Islet precursor cell (in vitro differentiated cells): ENCODE results near the gene LCN12.

ENCODE experiments used
- DNase-seq: peaks from one replicate; pipeline ENCODE4 v3.0.0-alpha.2; 2018

LCN12 gene

DNA sequence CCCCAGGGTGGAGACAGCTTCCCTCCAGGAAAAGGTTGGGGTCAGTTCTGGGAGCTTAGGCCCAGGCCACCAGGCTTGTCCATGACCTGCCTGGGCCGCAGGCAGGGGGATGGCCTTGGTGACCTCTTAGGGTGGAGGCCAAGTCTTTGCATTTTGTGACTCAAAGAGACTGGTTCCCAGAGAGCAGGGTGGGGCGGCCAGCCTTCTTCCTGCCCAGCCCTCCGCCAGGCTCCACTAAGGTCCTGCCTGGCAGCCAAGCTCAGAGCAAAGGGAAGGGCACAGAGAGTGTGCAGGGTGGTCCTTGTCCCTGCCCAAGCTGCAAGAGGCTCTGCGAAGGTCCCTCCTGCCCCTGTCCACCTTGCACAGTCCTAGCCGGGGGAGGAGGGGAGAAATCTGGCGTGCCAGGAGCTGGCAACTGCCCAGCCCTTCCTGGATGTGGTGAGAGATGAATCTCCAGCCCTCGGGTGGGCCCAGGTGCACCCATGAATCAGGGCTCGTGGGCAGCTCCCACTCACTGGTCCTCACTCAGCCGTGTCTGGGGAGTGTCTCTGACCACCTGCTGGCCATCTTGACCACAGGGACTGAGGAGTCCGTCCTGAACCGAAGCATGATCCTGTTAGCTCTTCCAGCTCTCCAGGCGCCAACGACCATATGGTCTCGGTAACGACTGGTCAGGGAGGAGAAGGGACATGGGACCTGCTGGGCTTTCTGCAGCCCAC is 22.9 kb downstream of the LCN12 start:
- no peak for DNase-seq

DNA sequence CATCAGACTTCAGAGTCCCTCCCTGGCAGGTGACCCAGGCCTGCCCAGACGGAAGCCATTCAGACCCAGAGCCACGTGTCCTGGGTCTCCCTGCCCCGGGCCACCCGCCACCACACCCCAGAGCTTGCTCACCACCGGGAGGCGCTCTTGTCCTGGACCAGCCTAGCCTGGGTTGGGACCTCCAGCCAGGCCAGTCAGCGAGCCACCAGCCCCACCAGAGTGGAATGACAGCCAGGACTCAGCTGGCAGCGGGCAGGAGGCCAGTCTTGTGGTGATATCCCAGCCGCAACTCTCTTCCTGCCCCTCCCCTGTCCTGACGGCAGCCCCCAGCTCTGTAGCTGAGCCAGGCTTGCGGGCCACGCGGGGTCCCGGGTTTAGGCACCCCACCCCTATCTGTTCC is 23.6 kb downstream of the LCN12 start:
- no peak for DNase-seq

- DNase-seq: no peak
These were observed 25.1 kb downstream of the LCN12 start, which contains the start of gene PTGDS for GRCh38 chr9:136977223-136977622. TSS of gene PTGDS (plus strand) at chr9:136977504. CDS start at chr9:136977579, 75 bp downstream.

DNA sequence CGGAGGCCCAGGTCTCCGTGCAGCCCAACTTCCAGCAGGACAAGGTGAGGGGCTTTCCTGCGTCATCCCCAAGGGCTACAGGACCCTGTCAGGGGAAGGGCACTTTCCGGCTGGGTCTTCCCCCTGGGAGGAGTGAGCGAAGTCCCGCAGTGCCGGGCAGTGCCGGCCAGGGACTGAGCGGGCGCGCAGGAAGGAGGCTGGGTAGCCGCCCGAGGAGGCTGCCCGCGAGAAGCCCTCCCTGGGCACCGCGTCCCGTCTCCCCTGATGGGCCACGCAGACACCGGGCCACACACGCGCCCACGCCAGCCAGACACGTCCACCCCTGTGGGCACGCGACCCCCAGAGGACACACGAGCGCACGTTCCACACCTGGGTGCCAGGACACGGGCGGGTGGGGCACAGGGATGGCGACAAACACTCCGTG is 25.6 kb downstream of the LCN12 start:
- no peak for DNase-seq

GRCh38 chr9:136978073-136978864 is 26.2 kb downstream of the LCN12 start:
- DNase-seq: peak; percentile 84

DNA sequence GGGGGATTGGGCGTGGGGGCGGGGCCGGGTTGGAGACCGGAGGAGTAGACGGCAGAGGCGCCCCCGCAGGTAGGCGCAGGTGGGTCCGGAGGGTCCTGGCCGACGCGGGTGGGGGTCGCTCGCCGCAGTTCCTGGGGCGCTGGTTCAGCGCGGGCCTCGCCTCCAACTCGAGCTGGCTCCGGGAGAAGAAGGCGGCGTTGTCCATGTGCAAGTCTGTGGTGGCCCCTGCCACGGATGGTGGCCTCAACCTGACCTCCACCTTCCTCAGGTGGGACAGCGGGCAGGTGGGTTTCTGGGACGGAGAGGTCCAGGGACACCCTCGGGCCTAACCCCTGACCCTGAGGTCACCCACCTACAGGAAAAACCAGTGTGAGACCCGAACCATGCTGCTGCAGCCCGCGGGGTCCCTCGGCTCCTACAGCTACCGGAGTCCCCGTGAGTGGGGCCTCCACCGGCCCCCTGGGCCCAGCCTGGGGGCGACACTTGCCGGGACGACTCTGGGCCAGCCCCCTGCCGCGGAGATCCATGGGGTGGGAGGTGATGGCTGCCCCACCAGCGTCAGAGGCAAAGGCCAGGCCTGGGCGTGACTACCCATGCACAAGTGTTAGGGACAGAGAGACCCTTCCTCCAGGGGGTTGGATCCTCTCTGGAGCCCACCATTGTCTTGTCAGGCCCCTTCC is 26.9 kb downstream of the LCN12 start:
- DNase-seq: no peak

DNA sequence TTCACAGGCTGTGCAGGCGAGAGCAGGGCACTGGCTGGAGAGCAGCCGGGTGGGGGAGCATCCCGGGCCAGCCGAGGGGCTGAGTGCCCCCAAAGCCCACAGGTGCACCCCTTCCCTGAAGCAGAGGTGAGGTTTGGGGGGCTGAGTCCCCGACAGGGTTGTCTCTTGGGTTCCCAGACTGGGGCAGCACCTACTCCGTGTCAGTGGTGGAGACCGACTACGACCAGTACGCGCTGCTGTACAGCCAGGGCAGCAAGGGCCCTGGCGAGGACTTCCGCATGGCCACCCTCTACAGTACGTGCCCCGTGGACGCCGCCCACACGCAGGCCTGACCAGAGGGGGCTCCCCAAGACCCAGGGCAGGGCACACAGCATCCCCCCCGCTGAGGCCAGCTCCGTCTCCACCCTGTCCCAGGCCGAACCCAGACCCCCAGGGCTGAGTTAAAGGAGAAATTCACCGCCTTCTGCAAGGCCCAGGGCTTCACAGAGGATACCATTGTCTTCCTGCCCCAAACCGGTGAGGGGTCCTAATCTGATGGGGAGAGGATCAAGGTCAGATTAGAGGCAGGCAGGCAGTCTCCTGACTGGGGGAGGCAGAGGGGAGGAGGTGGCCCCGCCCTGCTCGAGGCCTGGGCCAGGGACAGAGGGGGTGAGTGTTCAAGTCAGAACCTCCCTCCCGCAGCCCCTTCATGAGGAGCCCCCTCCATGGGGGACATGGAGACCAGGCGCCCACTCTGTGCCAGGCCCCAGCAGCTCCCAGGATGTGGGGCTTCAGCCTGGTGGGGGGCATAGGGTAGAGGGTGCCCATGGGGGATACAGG is 27.9 kb downstream of the LCN12 start:
- no peak for DNase-seq

DNA sequence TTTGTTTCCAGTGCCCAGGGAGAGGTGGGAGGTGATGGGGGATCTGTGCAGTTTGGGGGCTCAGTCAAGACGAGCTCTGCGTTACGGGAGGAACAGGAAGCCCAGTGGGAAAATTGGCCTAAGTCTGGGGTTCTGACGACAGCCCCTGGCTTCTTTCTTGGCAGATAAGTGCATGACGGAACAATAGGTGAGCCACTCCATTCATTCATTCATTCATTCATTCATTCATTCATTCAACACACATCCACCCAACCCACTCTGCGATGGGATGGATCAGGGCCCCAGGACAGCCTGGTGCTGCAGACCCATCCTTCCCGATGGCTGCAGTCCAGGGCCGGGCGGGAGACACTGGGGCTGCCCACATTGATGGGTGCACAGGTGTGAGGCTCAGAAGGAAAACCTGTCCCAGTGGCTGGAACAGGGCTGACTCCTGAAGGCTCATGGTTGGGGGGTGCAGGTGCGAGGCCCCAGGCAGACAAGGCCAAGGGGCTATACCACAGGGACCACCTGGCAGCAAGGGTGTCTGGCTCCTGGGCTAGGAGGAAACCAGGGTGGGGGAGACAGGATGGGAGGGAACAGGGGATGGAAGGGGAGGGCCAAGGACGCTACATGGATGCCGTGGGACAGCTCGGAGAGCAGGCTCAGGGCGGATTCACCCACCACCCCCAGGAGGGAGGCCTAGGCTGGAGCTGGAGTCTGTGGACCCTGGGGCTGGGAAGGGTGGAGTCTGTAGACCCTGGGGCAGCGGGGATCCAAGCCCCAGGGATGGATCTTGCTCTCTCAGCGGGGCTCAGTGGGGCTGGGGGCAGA is 28.8 kb downstream of the LCN12 start:
- DNase-seq: no peak

- no peak for DNase-seq
These were observed 29.6 kb downstream of the LCN12 start for GRCh38 chr9:136981588-136982231.

DNA sequence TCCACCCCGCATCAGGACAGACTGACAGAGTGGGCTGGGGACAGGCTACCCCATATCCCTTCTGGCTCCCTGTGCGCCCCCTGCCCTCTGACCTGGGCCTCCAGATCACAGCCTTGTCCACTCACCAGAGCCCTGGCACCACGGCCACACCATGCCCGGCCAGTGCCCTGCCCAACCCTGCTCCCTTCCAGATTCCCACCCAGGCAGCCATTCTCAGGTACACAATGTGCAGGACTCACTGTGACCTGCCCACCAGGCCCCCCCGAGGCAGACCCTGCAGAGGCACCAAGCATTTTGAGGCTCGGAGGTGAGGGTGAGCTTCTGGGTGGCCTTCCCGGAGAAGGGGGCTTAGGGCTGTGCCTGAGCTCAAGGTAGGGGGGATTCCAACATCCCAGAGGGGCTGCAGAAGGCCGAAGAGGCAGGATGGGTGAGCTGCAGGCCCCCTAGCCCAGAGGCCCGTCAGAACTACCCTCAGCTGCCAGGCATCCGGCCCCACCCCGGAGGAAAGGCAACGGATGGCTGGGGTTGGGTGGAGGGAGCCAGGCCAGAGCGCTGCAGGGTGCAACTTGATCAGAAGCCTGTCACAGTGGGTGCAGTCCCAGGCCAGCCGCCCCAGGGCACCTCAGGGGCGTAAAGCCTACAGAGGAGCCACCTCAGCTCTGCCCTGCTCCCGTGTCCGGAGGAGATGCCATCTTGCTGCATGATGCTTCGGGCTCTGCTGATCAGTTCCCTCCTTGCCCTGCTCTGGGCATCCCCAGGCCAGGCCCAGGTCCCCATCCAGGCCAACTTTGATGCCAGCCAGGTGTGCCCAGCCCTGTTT is 30.4 kb downstream of the LCN12 start, which contains the start of gene LCNL1:
Gene LCNL1 (plus strand): TSS at position 762 of the 820 bp plus-strand sequence. CDS start 594 bp downstream, outside the sequence.
- DNase-seq: no peak

GRCh38 chr9:136983167-136983566 is 31.1 kb downstream of the LCN12 start:
- DNase-seq: no peak

DNA sequence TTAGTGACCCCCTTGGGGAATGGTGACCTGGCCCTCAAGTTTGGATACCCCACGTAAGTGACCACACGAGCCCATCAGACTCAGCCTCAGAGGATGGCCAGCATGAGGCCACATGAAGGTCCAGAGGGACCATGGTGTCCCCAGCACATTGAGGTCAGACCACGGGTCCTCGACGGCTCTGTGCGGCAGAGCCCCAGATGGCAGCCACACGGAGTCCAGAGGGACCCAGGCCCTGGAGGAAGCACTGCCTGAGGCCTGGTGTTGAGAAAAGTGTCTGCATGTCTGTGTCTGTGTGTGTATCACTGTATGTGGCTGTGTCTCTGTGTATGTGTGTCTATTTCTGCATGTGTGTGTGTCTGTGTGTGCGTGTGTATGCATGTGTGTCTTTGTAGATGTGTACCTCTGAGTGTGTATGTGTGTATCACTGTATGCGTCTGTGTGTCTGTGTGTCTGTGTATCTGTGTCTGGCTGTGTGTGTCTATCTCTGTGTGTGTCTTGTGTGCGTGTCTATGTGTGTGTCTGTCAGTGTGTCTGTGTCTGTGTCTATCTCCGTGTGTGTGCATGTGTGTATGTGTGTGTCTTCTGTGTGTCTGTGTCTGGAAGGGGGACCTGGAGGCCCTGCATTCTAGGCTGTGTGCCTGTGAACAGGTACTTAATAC is 31.7 kb downstream of the LCN12 start:
- no peak for DNase-seq

DNA sequence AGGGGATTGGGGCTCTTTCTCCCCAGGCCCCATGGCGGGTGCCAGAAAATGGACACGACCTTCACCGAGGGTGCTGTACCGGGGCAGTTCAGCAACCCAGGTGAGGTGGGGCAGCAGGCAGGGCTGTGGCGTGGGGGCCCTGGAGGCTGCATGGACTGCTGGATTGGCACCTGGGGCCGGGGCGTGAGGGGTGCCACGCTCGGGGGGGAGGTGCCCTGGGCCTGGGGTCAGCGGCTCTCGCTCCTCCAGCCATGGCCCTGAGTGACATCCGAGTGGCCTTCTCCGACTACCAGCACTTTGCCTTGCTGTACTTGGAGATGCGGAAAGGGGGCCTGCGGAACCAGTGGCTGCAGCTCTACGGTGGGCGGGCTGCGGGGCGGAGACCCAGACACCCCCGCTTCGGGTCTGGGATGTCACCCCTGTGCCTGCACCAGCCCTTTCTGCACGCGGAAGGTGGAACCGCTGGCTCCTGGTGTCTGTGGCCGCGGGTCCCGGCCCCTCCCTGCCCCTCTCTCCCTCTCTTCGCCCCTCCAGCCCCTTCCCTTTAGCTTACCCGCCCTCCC is 32.5 kb downstream of the LCN12 start:
- no peak for DNase-seq

- no peak for DNase-seq
These were observed 33.0 kb downstream of the LCN12 start for GRCh38 chr9:136985027-136985602.

DNA sequence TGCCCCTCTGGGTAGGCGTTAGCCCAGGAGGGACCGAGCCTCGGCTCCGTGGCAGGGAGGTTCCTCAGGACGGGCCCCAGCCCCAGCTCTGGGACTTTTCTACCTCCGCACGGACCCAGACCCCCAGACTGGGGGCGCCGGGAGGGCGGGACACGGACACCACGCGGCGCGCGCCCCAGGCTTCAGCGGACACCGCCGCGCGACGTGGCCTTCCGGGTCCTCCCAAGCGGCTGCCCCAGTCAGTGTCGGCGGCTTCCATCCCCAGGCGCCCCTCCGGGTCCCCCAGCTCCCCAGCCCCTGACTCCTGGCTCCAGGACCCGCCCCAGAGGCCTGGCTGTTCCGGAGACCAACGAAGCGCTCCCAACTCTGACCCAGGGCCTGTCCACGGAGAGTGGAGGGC is 33.8 kb downstream of the LCN12 start:
- no peak for DNase-seq

GRCh38 chr9:136988872-136989271 is 36.8 kb downstream of the LCN12 start:
- no peak for DNase-seq

DNA sequence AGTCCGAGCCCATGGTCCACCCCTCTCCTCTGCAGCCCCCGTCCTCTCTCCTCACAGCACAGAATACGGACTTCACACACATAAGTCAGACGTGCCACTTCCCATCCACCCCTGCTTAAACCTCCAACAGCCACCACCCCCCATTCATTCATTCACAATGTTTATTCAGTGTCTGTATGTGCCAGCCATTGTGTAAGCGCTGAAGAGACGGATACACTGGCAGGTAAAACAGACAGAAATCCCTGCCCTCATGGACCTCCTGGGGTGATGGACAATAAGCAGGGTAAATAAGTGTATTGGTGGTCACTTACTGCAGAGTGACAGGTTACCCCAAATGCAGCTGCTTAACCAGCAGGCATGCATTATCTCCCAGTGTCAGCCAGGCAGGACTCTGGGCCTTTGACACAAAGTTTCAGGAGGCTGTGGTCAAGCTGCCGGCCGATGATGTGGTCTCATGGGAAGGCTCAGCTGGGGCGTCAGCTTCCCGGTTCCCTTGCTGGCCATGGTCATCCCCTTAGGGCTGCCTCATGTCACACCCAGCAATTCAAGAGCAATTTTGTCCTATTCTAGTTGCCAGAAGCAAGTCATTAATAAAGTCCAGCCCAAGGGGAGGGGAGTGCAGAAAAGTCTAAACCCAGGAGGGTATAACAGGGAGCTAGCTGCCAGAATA is 38.3 kb downstream of the LCN12 start:
- no peak for DNase-seq
